Umbilical cord (tissue), 2 donors: Measurements from ENCODE around the gene MMD2. TPM values are rescaled to one million over a fixed set of nuclear protein-coding genes. Genes with fewer than 3 reads are reported as not detected.
"Not testable (repeated sequence)": the region's sequence is repeated elsewhere in the genome, so short reads cannot be mapped to it uniquely, and the experiment has no call there.

Experiments
- DNase-seq: peaks from one replicate; pipeline ENCODE4 v3.0.0-alpha.2; 2015; ENCODE audit warnings: low spot score
- total RNA-seq: library from RNA; depleted of rRNA; stranded (reverse); fragments of >200 nt; gene quantifications from one replicate; pipeline ENCODE4 v1.2.3, GENCODE V29; 2014; ENCODE audit warnings: low replicate concordance; ENCODE audit not compliant: insufficient read depth

The MMD2 gene
- total RNA-seq, 1 donor from 2014 or later: 0.24 TPM

DNA sequence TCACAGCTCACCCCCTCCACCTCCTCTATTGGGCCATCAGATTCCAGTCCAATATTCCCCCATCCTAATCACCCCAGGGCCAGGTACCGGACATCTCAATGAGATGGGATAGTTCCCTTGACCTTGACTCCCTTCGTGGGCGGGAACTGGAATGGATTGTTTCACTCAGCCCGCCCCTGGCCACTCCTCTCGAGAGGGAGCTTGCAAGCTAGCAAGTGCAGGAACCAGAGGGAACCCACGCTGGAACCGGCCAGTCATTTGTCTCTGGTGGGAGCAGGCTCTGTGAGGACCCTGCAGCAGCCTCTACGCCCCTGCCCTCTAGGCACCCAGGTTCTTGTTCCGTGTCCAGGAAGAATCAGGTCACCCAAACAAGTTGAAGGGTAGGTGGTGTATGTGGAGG lies 64.5 kb downstream of the MMD2 start:
- no peak for DNase-seq

DNA sequence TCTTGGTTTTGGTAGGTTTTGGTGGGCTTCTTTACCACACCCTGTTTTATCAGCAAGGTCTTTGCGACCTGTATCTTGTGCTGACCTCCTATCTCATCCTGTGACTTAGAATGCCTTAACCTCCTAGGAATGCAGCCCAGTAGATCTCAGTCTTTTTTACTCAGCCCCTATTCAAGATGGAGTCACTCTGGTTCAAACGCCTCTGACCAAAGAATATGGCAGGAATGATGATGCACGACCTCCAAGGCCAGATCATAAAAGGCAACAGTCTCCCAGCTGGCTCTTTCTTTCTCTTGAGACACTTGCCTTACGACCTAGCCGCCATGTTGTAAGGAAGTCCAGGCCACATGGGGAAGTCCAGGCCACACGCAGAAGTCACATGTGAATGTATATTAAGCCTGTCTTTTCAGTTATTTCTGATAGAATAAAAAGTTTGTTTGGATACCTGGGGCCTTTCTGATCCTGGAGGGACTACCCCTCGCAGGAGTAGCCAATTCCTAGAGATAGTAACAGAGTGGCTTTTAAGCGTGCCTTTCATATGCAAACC lies 65.0 kb downstream of the MMD2 start:
- no peak for DNase-seq

DNA sequence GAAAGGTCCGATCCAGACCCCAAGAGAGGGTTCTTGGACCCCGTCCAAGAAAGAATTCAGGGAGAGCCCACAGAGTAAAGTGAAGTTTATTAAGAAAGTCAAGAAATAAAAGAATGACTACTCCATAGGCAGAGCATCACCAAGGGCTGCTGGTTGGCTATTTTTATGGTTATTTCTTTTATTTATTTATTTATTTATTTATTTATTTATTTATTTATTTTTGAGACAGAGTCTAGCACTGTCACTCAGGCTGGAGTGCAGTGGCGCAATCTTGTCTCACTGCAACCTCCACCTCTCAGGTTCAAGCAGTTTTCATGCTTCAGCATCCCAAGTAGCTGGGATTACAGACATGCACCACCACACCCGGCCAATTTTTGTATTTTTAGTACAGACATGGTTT lies 65.8 kb downstream of the MMD2 start:
- DNase-seq: not testable (repeated sequence)

DNA sequence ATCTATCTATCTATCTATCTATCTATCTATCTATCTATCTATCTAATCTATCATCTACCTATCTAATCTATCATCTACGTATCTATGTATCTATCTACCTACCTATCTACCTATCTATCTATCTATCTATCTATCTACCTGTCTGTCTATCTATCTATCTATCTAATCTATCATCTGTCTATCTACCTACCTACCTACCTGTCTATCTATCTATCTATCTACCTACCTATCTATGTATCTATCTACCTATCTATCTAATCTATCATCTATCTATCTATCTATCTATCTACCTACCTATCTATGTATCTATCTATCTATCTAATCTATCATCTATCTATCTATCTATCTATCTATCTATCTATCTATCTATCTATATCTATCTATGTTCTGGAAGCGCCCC lies 67.5 kb downstream of the MMD2 start:
- DNase-seq: not testable (repeated sequence)

DNA sequence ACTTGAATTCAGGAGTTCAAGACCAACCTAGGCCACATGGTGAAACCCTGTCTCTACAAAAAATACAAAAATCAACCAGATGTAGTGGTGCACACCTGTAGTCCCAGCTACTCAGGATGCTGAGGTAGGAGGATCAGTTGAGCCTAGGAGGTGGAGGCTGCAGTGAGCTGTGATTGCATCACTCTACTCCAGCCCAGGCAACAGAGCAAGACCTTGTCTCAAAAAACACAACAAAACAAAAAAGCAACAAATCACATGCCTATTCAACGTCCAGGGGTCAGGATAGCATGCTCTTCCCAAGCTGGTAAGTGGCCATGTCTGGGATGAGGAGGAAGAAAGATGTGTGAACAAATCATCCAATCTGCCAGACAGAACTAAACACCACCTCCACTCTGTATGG lies 69.3 kb downstream of the MMD2 start:
- DNase-seq: no peak

DNA sequence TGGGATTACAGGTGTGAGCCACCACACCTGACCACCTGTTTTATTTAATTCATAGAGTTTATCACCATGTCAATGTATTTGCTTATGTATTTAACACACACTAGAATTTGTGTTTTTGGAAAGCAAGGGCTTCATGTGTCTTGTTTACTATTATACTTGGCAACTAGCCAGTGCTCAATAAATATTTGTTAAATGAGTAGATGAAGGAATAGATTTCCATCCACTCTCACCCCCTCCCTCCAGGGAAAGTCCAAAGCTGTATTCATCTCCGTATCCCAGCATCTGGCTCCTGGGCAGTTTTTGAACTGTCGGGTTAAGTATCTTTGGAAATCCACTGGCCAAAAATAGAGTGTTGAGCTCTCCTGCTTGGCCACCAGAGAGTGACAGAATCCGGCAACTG lies 70.8 kb downstream of the MMD2 start:
- DNase-seq: no peak

DNA sequence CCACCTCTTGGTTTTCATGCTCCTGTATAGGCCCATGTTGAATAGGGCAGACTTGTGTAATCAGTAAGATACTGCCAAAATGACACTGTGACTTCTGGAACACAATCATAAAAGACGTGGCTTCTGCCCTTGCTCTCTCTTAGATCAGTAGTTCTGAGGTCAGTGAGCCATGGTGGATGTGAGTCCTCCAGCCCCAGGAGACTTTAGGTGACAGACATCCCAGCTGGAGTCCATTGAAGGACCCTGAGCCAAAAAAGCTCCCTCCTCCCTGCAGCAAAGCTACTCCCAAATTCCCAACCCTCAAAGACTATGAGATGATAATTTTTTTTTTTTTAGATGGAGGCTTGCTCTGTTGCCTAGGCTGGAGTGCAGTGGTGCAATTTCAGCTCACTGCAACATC lies 72.3 kb downstream of the MMD2 start:
- DNase-seq: no peak

DNA sequence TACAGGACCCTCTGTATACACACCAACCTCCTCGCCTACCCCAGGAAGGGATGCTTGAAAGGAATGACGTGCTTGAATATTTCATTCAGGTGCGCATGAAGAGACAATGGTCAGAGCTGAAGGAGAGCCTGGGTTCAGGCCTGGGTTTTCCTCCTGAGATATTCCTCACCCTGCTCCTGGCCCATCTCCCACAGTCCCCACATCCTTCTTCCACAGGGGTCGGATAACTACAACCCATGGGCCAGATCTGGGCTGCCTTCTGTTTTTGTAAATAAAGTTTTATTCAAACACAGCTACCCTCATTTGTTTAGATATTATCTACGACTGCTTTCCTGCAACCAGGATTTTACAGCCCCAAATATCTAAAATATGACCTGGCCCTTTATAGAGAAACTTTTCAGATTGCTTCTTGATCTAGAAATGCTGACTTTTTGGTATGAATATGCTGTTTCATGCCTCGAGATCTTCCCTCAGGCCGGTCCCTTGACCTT lies 73.6 kb downstream of the MMD2 start:
- no peak for DNase-seq

DNA sequence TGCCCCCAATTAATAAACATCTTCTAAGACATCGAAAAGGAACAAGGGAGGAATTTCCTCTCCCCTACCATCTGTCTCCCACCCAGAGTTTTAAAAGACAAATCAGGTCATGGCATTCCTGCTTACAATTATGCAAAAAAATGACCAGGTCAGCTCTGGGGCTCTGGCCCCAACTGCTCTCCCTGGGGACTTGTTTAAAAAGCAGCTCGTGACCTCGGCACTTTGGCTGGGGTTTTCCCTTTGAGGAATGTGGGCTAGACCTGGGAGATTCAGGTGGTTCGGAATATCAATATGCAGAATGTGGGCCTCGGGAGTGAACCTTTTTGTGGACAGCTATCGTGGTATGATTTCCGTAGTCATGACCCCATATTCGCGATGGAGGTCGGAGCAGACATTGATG lies 74.8 kb downstream of the MMD2 start:
- DNase-seq: no peak

DNA sequence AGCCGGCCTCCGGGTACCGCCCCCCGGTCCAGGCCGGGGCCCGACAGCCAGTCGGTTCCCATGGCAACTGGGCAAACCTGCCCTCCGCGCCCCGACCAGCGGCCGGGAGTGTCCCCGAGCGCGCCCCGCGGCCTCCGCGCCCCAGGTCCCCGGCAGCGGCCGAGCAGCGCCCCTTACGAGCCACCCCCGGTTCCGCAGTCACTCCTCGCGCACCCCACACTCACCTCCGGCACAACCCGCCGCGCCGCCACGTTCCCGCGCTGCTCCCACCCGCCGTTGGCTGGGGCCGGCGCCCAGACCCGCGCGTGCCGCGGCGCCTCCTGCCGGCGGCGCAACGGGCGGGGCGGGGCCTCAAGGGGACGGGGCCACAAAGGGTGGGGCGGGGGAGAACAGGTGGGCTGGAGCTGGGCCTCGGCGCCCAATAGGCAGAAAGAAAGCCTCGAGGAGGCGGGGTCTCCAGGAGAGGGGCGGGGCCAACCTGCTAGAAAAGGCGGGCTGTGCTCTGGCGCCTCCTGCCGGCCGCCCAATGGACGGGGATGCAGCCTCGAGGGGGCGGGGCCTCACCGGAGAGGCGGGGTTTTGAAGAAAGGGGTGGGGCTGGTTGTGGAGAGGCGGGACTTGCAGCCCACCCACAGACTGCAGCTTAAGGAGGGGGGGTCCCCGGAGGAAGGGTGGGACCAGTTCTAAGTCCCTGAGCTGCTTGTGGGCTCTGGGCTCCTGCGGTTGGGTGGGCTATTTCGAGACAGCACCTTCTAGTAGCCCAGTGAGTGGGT lies 75.4 kb downstream of the MMD2 start, which contains the start of gene RADIL:
Gene RADIL, minus strand, starts transcription at position 345 of the 773 bp plus-strand sequence. CDS start 5,577 bp downstream, outside the sequence.
- DNase-seq: peak; percentile 83

DNA sequence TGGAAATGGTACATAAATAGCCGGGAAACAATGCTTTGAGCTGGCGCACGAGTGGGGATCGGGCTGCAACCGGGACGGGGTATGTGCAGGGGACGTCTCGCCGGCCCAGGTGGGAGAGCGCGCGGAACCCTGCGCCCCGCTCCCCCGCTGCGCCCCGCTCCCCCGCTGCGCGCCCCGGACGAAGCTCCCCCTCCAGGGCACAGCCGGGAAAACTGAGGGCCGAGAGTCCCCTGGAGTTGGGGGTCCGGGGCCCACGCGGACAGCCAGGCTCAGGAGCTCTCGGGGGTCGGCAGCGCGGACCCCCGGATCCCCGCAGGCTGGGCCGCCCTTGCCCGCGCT lies 76.0 kb downstream of the MMD2 start:
- DNase-seq: no peak

DNA sequence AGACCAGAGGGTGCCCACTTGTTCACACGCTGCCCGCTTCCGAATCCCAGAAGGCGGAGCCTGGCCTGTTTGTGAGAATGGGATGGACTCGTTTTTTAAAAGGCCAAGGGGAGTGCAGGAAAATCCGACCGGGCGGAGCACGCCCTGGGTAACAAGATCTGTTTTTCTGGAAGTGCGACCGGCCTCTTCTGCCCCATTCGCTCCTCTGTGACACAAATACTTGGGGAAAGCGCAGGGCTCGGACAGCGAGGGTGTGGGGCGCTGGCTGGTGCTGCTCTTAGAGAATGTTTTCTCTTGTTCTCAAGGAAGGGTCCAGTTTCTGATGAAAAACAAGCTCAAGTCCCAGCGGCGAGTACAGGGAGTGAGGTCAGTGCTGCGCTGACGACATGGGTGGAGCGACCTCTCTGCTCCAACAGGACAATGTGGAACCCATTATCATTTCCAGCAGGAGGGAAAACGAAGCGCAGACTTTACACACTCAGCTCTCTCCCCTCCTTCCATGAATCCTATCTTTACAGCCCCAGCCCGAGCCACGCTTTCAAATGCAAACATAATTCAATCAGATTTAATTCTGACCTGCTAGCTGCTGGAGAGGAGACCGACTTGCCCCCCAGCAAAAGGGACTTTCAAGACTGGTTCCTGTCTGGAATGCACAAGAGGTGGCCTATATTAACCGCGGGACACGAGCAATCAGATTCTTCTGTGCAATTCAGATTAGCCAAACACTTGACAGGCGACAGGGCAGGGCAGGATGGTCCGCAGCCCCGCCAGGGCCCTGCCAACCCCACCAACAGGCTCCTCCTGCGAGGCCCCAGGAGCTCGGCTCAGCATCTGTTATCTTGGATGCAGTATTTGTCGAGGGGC lies 76.6 kb downstream of the MMD2 start:
- DNase-seq: peak; percentile 90

DNA sequence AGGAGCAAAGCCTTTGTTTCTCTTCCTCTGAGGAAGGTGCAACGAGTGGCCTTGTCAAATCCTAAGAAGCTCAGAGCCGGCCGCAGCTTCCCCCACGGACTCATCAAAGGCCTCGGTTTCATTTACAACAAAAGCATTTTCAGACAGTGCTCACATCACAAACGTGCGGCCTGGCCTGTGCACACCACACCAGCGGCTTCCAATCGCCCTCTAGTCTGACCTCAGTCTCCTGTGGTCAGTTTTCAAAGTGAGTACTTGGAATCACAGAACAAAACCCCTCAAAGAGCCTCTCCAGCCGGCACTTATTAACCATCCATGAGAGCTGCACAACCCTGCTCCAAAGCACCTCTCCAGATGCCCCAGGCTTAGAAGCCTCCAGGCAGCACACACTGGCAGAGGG lies 78.8 kb downstream of the MMD2 start:
- DNase-seq: no peak

DNA sequence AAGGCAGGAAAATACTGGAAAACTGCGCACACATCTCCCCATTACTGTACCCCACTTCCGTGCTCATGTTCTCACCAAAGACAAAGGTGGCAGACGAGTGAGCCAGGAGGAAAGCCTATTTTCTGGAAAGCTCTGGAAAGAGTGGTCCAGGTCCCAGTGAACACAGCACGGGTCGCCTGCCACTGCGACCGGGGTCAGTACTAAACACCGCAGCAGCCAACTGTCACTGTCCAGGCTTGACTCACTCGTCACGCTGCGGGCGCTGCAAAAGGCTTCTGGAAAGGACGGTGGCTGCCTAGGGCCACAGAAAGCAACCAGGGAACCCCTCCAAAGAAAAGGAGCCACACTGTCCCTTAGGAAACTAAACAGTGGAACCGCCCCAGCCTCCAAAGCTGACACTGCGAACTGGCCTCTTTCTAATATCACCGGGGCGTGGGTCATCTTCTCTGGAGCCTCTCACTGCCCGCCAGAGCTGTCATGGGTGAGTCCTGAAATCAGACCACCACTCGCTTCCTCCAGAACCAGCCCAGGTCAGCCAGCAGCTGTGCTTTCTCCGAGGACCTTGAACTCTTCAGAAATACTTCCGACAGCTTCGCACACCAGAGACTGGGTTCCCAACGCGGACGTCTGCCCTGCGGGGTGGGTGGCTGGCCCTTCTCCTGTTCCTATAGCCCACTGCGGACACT lies 79.4 kb downstream of the MMD2 start:
- no peak for DNase-seq

DNA sequence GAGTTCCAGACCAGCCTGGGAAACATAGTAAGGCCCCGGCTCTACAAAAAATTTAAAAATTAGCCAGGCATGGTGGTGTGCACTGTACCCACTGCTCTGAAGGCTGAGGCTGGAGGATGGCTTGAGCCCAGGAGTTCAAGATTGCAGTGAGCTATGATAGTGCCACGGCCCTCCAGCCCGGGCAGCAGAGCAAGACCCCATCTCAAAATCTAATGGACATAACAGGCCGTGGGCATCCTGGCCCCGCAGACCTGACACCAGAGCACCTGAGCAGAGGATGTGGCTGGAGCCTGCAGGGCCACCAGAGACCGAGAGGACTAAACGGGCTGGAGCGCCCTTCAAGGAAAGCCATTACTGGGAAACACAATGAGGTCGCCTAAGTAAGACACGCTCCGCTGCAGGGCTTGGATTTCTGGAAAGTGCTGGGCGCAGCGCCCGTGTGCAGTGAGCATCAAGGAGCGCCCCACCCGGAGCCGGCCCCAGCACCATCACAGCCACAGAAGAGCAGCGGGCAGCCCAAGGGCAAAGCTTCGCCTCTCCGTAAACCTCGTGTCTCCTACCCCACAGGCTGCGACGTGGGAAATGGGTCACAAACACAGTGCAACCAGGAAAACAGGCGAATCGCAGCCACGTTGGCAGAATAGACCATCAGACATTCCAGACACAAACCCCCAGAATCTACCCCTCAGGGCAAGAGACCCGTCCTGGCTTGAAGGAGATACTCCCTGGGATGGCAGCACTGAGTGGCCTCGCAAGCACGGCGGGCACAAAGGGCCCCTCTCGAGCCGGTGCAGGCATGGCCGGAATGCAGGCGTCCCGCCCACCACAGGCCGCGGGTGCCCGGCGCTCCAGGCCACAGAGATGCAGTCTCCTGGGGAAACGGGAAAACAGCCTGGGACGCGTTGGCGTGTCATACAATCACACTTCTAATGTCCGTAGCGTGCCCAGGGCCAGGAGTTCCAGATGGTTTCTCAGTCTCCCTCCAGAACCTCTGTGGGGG lies 80.4 kb downstream of the MMD2 start:
- no peak for DNase-seq

DNA sequence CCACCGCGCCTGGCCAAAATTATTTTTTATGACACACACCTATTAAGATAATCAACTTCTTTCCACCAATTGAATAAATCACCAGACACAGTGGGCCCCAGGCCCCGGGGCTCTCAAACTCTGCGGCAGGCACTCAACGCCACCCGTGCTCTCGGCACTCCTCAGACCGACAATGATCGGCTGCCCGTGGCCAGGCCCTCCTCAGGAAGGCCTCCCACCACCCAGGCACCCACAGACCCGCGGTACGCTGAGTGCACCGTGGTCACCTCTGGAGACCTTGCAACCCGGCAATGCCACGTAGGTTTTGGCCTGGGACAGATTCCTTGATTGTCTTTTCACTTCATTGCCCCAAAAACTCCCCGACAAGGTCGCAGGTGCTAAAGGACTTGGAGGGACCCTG lies 82.4 kb downstream of the MMD2 start:
- DNase-seq: no peak

DNA sequence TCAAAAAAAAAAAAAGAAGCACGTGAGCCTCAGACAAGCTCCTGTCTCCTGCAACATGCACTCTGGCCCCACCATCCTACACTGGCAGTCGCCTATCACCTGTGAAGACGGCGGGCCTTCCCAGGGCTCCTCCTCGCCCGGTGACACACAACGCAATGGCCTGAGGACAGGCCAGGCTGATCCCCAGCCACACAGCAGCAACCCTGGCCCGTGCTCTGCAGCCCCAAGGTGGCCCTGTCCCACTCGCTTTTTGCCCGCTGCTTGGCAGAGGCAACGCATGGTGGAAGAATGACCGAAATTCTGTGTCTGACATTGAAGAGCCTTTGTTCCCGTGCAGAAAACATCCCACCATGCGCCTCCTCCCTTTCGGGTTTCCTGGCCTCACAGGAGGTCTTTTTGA lies 83.6 kb downstream of the MMD2 start:
- no peak for DNase-seq

DNA sequence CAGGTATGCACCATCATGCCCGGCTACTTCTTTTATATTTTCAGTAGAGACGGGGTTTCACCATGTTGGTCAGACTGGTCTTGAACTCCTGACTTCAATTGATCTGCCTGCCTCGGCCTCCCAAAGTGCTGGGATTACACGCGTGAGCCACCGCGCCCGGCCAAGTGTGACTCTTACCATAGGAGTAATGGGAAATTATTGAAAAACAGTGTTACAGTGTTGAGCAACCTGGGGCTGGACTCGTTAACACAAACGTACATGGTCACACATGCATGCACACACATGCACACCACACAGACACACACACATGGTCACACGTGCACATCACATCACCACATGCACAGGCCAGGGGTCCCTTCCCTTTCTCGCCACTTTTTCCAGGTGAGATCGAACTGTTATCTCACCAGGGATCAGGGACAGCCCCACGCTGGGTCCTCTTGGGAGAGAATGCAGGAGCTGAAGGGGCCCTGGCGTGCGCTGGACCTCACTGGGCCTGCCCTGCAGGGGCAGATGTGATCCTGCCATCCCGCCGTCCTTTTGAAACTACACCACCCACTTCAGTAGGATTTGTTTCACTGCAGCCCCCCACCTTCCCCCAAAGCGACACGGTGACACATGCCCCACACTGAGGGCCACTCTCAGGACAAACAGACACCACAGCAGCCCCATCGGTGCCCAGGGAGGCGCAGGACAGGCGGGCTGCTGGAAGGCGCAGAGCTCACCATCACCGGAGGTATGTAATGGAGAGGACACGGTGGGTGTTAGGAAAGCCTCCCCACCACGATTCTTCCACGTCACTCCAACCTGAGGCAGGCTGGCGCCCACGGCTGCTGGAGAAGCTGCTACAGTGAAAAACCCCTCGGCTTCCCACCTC lies 85.7 kb downstream of the MMD2 start:
- no peak for DNase-seq

DNA sequence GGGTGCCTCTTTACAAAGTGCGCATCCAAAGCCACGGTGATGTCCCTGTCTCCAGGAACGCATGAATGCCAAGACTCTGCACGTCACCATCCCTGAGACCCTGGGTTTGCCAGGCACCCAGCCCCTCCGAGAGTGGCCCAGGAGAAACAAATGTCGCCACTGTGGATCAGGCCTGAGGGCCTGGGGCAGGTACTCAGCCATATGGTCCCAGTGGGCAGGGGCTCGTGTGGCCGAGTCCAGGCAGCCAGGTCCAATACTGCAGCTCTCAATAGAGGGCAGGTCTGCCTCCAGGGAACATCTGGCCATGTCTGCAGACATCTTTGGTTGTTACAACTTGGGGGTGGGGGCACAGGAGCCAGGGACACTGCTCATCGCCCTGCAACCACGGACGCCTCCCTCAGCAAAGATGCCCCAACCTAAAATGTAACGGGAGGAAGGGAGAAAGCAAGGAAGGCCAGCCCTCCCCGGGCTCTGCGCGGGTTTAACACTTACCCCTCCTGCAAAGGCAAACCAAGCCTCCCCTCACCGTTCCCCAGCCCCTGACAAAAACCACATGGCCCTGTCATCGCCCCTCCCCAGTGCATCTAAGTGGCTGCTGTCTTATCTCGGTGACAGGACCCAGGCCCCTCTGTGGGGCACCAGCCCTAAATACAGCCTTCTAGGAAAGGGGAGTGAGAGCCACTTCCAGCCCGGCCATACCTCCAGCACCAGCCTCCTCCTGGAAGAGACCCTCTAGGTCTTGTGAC lies 86.9 kb downstream of the MMD2 start:
- DNase-seq: peak; percentile 89
